Activated CD8-positive, alpha-beta T cell treated with anti-CD3 and anti-CD28 coated beads for 36 hours (primary cell): ENCODE results near the gene HABP4. TPM values are rescaled to one million over a fixed set of nuclear protein-coding genes. Genes with fewer than 3 reads are reported as not detected.

Experiments used
- ATAC-seq: fragments of 200-7000 bp; cut with Tn5 transposase; one replicate; pipeline ENCODE4 v1.10.0; 2021; ENCODE audit warnings: mild to moderate bottlenecking, moderate library complexity
- CTCF ChIA-PET: fragments of 350-600 bp; sonication (Branson Sonifier 250); formaldehyde crosslinking; loops from one replicate; lab custom pipeline; 2021; ENCODE audit warnings: antibody characterized with exemption; lab: Charles Lee
- POLR2A ChIA-PET: fragments of 350-600 bp; sonication (Branson Sonifier 250); formaldehyde crosslinking; loops from one replicate; lab custom pipeline; 2021; ENCODE audit warnings: antibody characterized with exemption; lab: Charles Lee
- DNase-seq: peaks from one replicate; pipeline ENCODE4 v3.0.0-alpha.2; 2020
- H3K27ac Mint-ChIP-seq: one replicate; pipeline ENCODE4 v1.8.0; 2021; ENCODE audit warnings: mild to moderate bottlenecking, mixed read lengths
- H3K27me3 Mint-ChIP-seq: one replicate; pipeline ENCODE4 v1.8.0; 2021; ENCODE audit warnings: mixed read lengths
- H3K36me3 Mint-ChIP-seq: one replicate; pipeline ENCODE4 v1.8.0; 2021; ENCODE audit warnings: low read depth, mixed read lengths
- H3K4me1 Mint-ChIP-seq: one replicate; pipeline ENCODE4 v1.8.0; 2021; ENCODE audit warnings: low read depth, mixed read lengths
- H3K4me3 Mint-ChIP-seq: one replicate; pipeline ENCODE4 v1.8.0; 2021; ENCODE audit warnings: mild to moderate bottlenecking, moderate library complexity, mixed read lengths
- H3K9me3 Mint-ChIP-seq: one replicate; pipeline ENCODE4 v1.8.0; 2021; ENCODE audit warnings: mixed read lengths
- CTCF ChIP-seq: fragments of 200-600 bp; IDR thresholded peaks from one replicate; pipeline ENCODE4 v1.8.0; 2022; ENCODE audit warnings: antibody characterized with exemption, mild to moderate bottlenecking
- intact Hi-C: fragments of 100-400 bp; cut with micrococcal nuclease; formaldehyde crosslinking; loops from one replicate; pipeline ENCODE4 v1.10.0; 2022
- total RNA-seq, 2 experiments: library from RNA; stranded (reverse); gene quantifications; one replicate each; pipeline ENCODE4 v1.2.3, GENCODE V29; 2021

The HABP4 gene
- total RNA-seq, 2 experiments from 2014 or later, result 7.0 to 8.3 TPM

DNA sequence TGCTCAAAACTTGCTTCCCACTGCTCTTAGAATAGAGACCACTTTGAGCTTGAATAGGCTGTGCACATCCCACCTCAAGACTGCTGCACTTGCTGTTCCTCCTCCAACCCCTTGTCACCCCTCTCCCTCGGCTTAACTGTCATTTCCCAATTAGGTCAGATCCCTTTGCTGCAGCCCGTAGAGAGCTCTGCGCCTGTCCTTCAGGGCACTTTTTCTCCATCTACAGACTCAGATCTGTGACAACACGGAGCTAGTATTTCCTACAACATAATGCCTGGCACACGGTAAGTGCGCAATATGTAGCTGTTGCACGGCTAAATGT lies 485 bp upstream of the HABP4 start:
- H3K27ac Mint-ChIP-seq, result no peak overlapping the region
- peak; percentile 10 for ATAC-seq
- ChIA-PET CTCF (interaction anchor here (0.7 to 0.9 kb wide), 5 partner anchors 10 to 949 kb away, joined by 3 to 4 read pairs (median 3); no protein-coding TSS in a partner anchor), POLR2A (interaction anchor here (0.6 to 2.3 kb wide), 6 partner anchors 9 to 182 kb away, joined by 3 to 6 read pairs (median 4); no protein-coding TSS in a partner anchor)
- no peak for DNase-seq
- intact Hi-C loops, result loop anchor here (5.0 to 10.0 kb wide), 2 partner anchors 115 to 203 kb away; no protein-coding TSS in a partner anchor
- peaks cover 29% of the 10 kb centered on the region for H3K4me1 Mint-ChIP-seq
- H3K9me3 Mint-ChIP-seq, result no peaks in the 10 kb centered on the region
- H3K27me3 Mint-ChIP-seq, result peaks cover 11% of the 10 kb centered on the region
- TF ChIP-seq CTCF, result no peak
- H3K4me3 Mint-ChIP-seq, result peak overlapping the region; percentile 73
- no peaks in the 10 kb centered on the region for H3K36me3 Mint-ChIP-seq

GRCh38 chr9:96450613-96451528 lies 902 bp downstream of the HABP4 start:
- CTCF ChIA-PET, result interaction anchor here (2.0 to 3.6 kb wide), 3 partner anchors 9 to 116 kb away, joined by 6 to 25 read pairs (median 13); no protein-coding TSS in a partner anchor
- Mint-ChIP-seq H3K4me3 (peak overlapping the region; percentile 87), H3K36me3 (no peaks in the 10 kb centered on the region), H3K27ac (peak overlapping the region; percentile 81), H3K4me1 (peaks cover 29% of the 10 kb centered on the region), H3K9me3 (no peaks in the 10 kb centered on the region), H3K27me3 (peaks cover 11% of the 10 kb centered on the region)
- ATAC-seq (no peak), DNase-seq (peak; percentile 55)
- intact Hi-C loops, result no loop called here
- TF ChIP-seq CTCF, result no peak
- POLR2A ChIA-PET, result interaction anchor here (1.2 to 2.3 kb wide), 3 partner anchors 28 to 51 kb away, joined by 3 to 5 read pairs (median 4); no protein-coding TSS in a partner anchor

GRCh38 chr9:96453625-96454024 lies 3.7 kb downstream of the HABP4 start:
- peaks cover 9% of the 10 kb centered on the region for H3K27me3 Mint-ChIP-seq
- CTCF ChIA-PET, result interaction anchor here (3.6 kb wide), 1 partner anchor 113 kb away, joined by 13 read pairs; no protein-coding TSS in a partner anchor
- peaks cover 27% of the 10 kb centered on the region for H3K4me1 Mint-ChIP-seq
- TF ChIP-seq CTCF, result peak; percentile 37
- H3K27ac Mint-ChIP-seq, result no peak overlapping the region
- intact Hi-C loops, result no loop called here
- H3K36me3 Mint-ChIP-seq, result peaks cover 2% of the 10 kb centered on the region
- POLR2A ChIA-PET, result no interaction called here
- H3K4me3 Mint-ChIP-seq, result no peak overlapping the region
- ATAC-seq (no peak), DNase-seq (peak; percentile 26)
- H3K9me3 Mint-ChIP-seq, result no peaks in the 10 kb centered on the region

GRCh38 chr9:96457266-96457665 lies 7.3 kb downstream of the HABP4 start:
- H3K9me3 Mint-ChIP-seq, result no peaks in the 10 kb centered on the region

More at GRCh38 chr9:96457266-96457665, 7.3 kb downstream of the HABP4 start:
- H3K27ac Mint-ChIP-seq, result no peak overlapping the region
- ATAC-seq, result no peak
- POLR2A ChIA-PET, result interaction anchor here (1.1 kb wide), 1 partner anchor 11 kb away, joined by 3 read pairs; no protein-coding TSS in a partner anchor
- no peak for DNase-seq
- TF ChIP-seq CTCF, result no peak
- peaks cover 4% of the 10 kb centered on the region for H3K36me3 Mint-ChIP-seq
- H3K4me3 Mint-ChIP-seq, result no peak overlapping the region
- intact Hi-C loops, result no loop called here
- CTCF ChIA-PET, result interaction anchor here (1.0 to 1.3 kb wide), 2 partner anchors 15 kb away, joined by 3 read pairs; no protein-coding TSS in a partner anchor
- peaks cover 22% of the 10 kb centered on the region for H3K4me1 Mint-ChIP-seq
- H3K27me3 Mint-ChIP-seq, result no peaks in the 10 kb centered on the region
